Spleen (tissue), 13 donors: ENCODE measurements around the gene NUP155. TPM values are rescaled to one million over a fixed set of nuclear protein-coding genes. Genes with fewer than 3 reads are reported as not detected.
"Not testable (repeated sequence)": the region's sequence is repeated elsewhere in the genome, so short reads cannot be mapped to it uniquely, and the experiment has no call there.

Source experiments
- DNase-seq: peaks from one replicate; pipeline ENCODE4 v3.0.0-alpha.2; 2020
- H3K27ac ChIP-seq, 8 donors: fragments of 200-600 bp; sonication (generic) in 7 of 8; 1 replicate in 4 of 8; 2 replicates in 4 of 8; pipeline versions ENCODE4 v1.5.0 to v1.8.0; 2016 to 2021; ENCODE audit warnings: inconsistent platforms in 4 of 8, mild to moderate bottlenecking in 4 of 8, moderate library complexity in 1 of 8
- H3K27me3 ChIP-seq, 7 donors: fragments of 200-600 bp; sonication (generic) in 6 of 7; replicated peaks in 1 of 7; 1 replicate in 4 of 7; 2 replicates in 3 of 7; pipeline versions ENCODE4 v1.5.0 to v1.8.0; 2016 to 2021; ENCODE audit warnings: inconsistent platforms in 3 of 7, mild to moderate bottlenecking in 1 of 7
- H3K36me3 ChIP-seq, 6 donors: fragments of 200-600 bp; sonication (generic) in 5 of 6; 1 replicate in 4 of 6; 2 replicates in 2 of 6; pipeline versions ENCODE4 v1.5.0 to v1.8.0; 2016 to 2021; ENCODE audit warnings: inconsistent platforms in 2 of 6
- H3K4me1 ChIP-seq, 6 donors: fragments of 200-600 bp; sonication (generic) in 5 of 6; 1 replicate in 3 of 6; 2 replicates in 3 of 6; pipeline versions ENCODE4 v1.5.0 to v1.8.0; 2016 to 2021; ENCODE audit warnings: inconsistent platforms in 3 of 6
- H3K4me3 ChIP-seq, 8 donors: fragments of 200-600 bp; sonication (generic) in 7 of 8; 1 replicate in 4 of 8; 2 replicates in 4 of 8; pipeline versions ENCODE4 v1.5.0 to v1.8.0; 2016 to 2021; ENCODE audit warnings: inconsistent platforms in 4 of 8, mild to moderate bottlenecking in 4 of 8, moderate library complexity in 2 of 8
- H3K9me3 ChIP-seq, 8 donors: fragments of 200-600 bp; sonication (generic) in 7 of 8; 1 replicate in 4 of 8; 2 replicates in 4 of 8; pipeline versions ENCODE4 v1.5.0 to v1.8.0; 2016 to 2021; ENCODE audit warnings: inconsistent platforms in 4 of 8
- POLR2A ChIP-seq, 3 donors: fragments of 450-650 bp; IDR thresholded peaks; one replicate each; pipeline ENCODE4 v1.5.1; 2017; ENCODE audit warnings: antibody characterized with exemption in 3 of 3, mild to moderate bottlenecking in 1 of 3
- POLR2AphosphoS5 ChIP-seq, 3 donors: sonication (generic); formaldehyde crosslinking; IDR thresholded peaks; one replicate each; pipeline ENCODE4 v1.5.1; 2017; ENCODE audit warnings: antibody characterized with exemption in 3 of 3
- WGBS, 5 donors: extraction: QIAGEN DNeasy Blood & Tissue Kit in 3 of 5; methylation state at CpG; one replicate each; pipeline versions ENCODE4 v1.1.5 to v1.1.7; 2013 to 2018; 5-methylcytosine and 5-hydroxymethylcytosine counted together
- intact Hi-C: fragments of 100-400 bp; cut with DNase I; formaldehyde crosslinking; loops from one replicate; pipeline ENCODE4 v1.15.0; 2023; ENCODE audit warnings: low total_unique reads
- long read RNA-seq, 2 donors: transcript quantifications; one replicate each; lab custom pipeline, GENCODE V29; 2026
- polyA plus RNA-seq, 3 donors: library from polyadenylated mRNA; stranded (reverse); fragments of 200-250 nt; gene quantifications; one replicate each; pipeline ENCODE4 v1.2.1, GENCODE V29; 2013
- total RNA-seq, 7 donors: library from RNA; depleted of rRNA in 3 of 7; stranded (reverse); fragments of >200 nt in 3 of 7; fragmentation: NEBNext Ultra II Directional in 4 of 7; extraction: Animal tissue kit (Norgen Biotek cat#: 25700) in 4 of 7; gene quantifications; one replicate each; pipeline versions ENCODE4 v1.1.0 to v1.2.1, GENCODE V29; 2016 to 2021
- TF ChIP-seq, protein P1 (sequence below), 11 experiments: fragments of 200-600 bp in 7 of 11; fragments of 450-650 bp in 4 of 11; sonication (generic) in 4 of 11; IDR thresholded peaks in 8 of 11; conservative IDR thresholded peaks in 3 of 11; 1 replicate in 7 of 11; 2 replicates in 4 of 11; pipeline versions ENCODE4 v1.4.0 to v1.8.0; 2016 to 2021; ENCODE audit warnings: antibody characterized with exemption in 11 of 11, inconsistent platforms in 4 of 11, mild to moderate bottlenecking in 1 of 11
- donor health status: healthy with polysubstance abuse.
- donor health status: DM: no; HTN: no; CAD: no; lungs with moderate emphysema.
- donor health status: DM: no; HTN: no; CAD: no.
- donor health status: Bipolar disorder and iron deficiency.
- donor health status: healthy.
- donor health status: DM: no; HTN: no; CAD: no.
- donor health status: DM: yes; HTN: yes; CAD: no.

Gene NUP155
- 10 to 100 TPM; 22.9 to 28.8 (median 24.8) TPM for total RNA-seq
- 1 to 10 TPM; 2.9 to 4.5 (median 3.5) TPM for polyA plus RNA-seq
- long read RNA-seq, donor 1, partial matches to known transcripts = 5 of 5 reads
- long read RNA-seq, donor 1, other reads (novel, unspliced or antisense) = 0 of 5 reads
- long read RNA-seq, donor 2, partial matches to known transcripts = 0 of 1 reads
- long read RNA-seq, donor 2, other reads (novel, unspliced or antisense) = 0 of 1 reads

DNA sequence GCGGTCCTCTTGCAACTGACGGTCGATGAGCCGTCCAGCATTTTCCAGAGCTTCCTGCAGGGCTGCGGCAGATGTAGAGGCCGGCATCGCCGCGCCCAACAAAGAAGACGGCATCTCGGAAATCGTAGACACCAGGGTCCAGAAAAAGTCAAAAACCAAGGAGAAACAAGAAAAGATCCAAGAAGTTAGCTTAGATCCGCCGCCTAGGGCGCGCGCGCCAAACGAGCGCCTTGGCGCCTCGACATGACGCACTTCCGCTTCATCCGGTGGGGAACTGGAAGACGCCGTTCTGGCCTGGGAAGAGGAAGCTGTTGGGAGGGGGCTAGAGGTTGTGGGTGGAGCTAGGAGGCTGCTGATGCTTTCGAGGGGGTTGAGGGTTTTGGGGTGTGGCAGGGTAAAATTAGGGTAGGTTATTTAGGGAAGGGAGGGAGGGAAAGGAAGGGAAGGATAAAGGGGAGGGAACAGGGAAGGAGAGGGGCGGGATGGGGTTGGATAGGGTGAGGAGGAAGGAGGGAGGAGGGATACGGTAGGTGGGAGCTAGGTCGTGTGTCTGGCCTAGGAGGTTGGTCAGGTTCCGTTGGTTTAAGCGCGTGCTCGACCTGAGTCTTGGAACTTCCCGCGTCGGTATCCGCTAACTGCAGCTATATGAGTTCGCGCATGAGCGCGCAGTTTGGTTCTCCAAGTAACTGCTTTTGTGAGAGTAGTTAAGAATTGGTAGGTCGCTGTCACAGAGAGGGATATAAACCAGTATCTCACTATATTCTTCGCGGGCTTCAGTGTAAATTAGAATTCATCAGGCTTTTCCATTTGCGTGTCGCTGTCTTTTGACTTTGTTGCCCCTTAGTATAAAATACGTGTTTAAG, at the start of gene NUP155:
TSS of gene NUP155 (minus strand) at position 243 of the 863 bp plus-strand sequence. CDS start at position 114, 129 bp downstream.
- TF ChIP-seq POLR2AphosphoS5 (IDR thresholded peaks at IDR 0.05) = peak; percentile 97 to 98 (median 98)
- TF ChIP-seq, protein P1, sequence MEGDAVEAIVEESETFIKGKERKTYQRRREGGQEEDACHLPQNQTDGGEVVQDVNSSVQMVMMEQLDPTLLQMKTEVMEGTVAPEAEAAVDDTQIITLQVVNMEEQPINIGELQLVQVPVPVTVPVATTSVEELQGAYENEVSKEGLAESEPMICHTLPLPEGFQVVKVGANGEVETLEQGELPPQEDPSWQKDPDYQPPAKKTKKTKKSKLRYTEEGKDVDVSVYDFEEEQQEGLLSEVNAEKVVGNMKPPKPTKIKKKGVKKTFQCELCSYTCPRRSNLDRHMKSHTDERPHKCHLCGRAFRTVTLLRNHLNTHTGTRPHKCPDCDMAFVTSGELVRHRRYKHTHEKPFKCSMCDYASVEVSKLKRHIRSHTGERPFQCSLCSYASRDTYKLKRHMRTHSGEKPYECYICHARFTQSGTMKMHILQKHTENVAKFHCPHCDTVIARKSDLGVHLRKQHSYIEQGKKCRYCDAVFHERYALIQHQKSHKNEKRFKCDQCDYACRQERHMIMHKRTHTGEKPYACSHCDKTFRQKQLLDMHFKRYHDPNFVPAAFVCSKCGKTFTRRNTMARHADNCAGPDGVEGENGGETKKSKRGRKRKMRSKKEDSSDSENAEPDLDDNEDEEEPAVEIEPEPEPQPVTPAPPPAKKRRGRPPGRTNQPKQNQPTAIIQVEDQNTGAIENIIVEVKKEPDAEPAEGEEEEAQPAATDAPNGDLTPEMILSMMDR (IDR thresholded peaks at IDR 0.05 in 8 of 11, conservative IDR thresholded peaks at IDR 0.05 in 3 of 11) = peak in 2 of 11 experiments; percentile 15 to 23
- peak in 2 of 3 donors; percentile 9 to 61 for TF ChIP-seq POLR2A (IDR thresholded peaks at IDR 0.05)
- H3K27me3 ChIP-seq = no peaks in the 10 kb centered on the region
- peak within 1 kb of the TSS; percentile 73 to 97 (median 92) for H3K4me3 ChIP-seq
- DNase-seq = peak; percentile 97
- H3K27ac ChIP-seq = peak within 1 kb of the TSS; percentile 30 to 91 (median 84)
- peaks cover 19 to 54% (median 41%) of the 10 kb centered on the region in 6 donors for H3K4me1 ChIP-seq
- no peaks in the 10 kb centered on the region for H3K9me3 ChIP-seq
- peaks cover 0 to 19% (median 0%) of the 10 kb centered on the region in 6 donors for H3K36me3 ChIP-seq
- intact Hi-C loops = no loop called here
- 2 to 3% (median 2%) methylated on average over 49 of the region's 49 CpGs for WGBS, 5 donors

DNA sequence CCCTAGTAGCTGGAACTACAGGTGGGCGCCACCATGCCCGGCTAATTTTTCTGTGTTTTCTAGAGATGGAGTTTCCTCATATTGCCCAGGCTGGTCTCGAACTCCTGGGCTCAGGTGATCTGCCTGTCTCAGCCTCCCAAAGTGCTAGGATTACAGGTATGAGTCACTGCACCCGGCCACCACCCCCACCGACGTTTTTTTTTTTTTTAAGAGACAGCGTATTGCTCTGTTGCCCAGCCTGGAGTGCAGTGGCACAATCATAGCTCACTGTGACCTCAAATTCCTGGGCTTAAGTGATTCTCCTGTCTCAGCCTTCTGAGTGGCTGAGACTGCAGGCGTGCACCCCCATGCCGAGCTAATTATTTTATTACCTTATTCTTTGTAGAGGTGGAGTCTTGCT, 46.4 kb upstream of the NUP155 start:
- Histone ChIP-seq H3K9me3 (no peaks in the 10 kb centered on the region), H3K27me3 (no peaks in the 10 kb centered on the region), H3K4me1 (no peaks in the 10 kb centered on the region), H3K27ac (no peak overlapping the region), H3K4me3 (no peak overlapping the region), H3K36me3 (peaks cover 0 to 73% (median 16%) of the 10 kb centered on the region in 6 donors)
- intact Hi-C loops = loop anchor here (10.0 kb wide), 1 partner anchor 777 kb away; no protein-coding TSS in a partner anchor
- no peak for DNase-seq
- 90 to 96% (median 94%) methylated on average over 9 of the region's 9 CpGs for WGBS, 5 donors
- TF ChIP-seq POLR2AphosphoS5 (IDR thresholded peaks at IDR 0.05) = no peak
- no peak for TF ChIP-seq POLR2A (IDR thresholded peaks at IDR 0.05)
- TF ChIP-seq, protein P1 (IDR thresholded peaks at IDR 0.05 in 8 of 11, conservative IDR thresholded peaks at IDR 0.05 in 3 of 11) = no peak

DNA sequence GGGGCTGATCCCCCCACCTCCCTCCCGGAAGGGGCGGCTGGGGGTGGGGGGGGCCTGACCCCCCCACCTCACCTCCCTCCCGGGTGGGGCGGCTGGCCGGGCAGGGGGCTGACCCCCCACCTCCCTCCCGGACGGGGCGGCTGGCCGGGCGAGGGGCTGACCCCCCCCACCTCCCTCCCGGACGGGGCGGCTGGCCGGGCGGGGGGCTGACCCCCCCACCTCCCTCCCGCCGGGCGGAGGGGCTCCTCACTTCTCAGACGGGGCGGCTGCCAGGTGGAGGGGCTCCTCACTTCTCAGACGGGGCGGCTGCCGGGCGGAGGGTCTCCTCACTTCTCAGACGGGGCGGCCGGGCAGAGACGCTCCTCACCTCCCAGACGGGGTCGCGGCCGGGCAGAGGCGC, 44.5 kb upstream of the NUP155 start:
- WGBS, 5 donors = 92 to 97% (median 93%) methylated on average over 8 to 22 of the region's 33 CpGs; no CpG with 5 or more reads in 2 of the 5 donors
- H3K36me3 ChIP-seq = peaks cover 4 to 74% (median 11%) of the 10 kb centered on the region in 6 donors
- not testable (repeated sequence) for H3K27ac ChIP-seq, H3K4me1 ChIP-seq, H3K27me3 ChIP-seq, DNase-seq, H3K9me3 ChIP-seq, H3K4me3 ChIP-seq
- intact Hi-C loops = loop anchor here (10.0 kb wide), 1 partner anchor 779 kb away; no protein-coding TSS in a partner anchor

DNA sequence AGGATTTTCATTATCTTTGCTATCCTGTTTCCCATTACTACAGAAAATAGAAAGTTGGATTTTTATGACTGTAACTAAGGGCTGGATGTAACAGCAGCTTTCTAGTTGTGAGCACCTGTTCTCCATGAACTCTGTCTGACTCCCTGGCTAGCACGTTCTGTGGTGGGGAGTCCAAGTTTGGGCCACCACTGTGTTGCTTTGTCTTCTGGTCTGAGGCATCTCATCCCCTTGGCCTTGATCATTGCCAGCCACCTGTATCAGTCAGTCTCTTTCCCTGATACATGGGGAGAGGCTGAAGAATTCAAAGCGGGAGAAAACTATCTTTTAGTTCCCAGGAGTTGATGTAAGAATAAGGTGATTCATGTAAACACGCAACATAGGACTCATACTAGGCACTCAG, 41.6 kb upstream of the NUP155 start:
- no peaks in the 10 kb centered on the region for H3K9me3 ChIP-seq
- intact Hi-C loops = loop anchor here (10.0 kb wide), 1 partner anchor 782 kb away; no protein-coding TSS in a partner anchor
- WGBS, 5 donors = 88 to 100% (median 93%) methylated on average over 3 of the region's 3 CpGs
- peaks cover 4 to 74% (median 21%) of the 10 kb centered on the region in 6 donors for H3K36me3 ChIP-seq
- H3K27me3 ChIP-seq = no peaks in the 10 kb centered on the region
- no peak overlapping the region for H3K27ac ChIP-seq
- DNase-seq = no peak
- no peak overlapping the region for H3K4me3 ChIP-seq
- TF ChIP-seq POLR2AphosphoS5 (IDR thresholded peaks at IDR 0.05) (no peak), POLR2A (IDR thresholded peaks at IDR 0.05) (no peak)
- TF ChIP-seq, protein P1 (IDR thresholded peaks at IDR 0.05 in 8 of 11, conservative IDR thresholded peaks at IDR 0.05 in 3 of 11) = no peak
- no peaks in the 10 kb centered on the region for H3K4me1 ChIP-seq
